Inflammatory macrophage treated with lipopolysaccharide for 4 hours (primary cell): ENCODE measurements around the gene PPP2R5C.
"Not testable (repeated sequence)": the region's sequence is repeated elsewhere in the genome, so short reads cannot be mapped to it uniquely, and the experiment has no call there.

ENCODE experiments used
- DNase-seq: peaks from one replicate; pipeline ENCODE4 v3.0.0-alpha.2; 2020

The PPP2R5C gene

DNA sequence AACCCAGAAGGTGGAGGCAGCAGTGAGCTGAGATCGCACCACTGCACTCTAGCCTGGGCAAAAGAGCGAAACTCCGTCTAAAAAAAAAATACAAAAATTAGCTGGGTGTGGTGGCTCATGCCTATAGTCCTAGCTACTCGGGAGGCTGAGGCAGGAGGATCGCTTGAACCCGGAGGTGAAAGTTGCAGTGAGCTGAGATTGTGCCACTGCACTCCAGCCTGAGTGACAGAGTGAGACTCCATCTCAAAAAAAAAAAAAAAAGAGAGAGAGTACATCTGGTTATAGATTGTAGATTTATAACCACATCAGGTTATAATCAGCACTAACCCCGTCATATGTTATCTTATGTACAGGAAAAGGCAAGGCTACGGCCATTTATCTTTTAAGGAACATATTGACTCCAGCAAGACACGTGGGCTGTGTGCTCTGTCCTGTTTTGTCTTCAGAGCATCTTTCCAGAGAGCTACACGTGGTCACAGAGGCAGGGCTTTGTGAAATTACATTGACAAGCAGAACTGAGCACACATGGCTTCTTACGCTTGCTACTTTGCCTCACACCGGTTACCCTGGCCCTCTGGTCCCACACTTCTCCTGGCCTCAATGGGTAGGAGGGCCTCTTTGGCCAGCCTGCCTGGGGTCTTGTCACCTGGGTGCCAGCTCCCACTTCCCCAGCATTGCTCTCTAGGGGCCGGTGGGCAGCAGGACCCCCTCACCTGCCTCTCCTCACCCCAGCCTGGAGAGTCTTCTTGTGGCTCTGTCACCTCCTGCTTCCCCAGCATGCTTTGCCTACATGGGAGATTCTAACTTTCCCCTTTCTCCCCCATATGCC, 196.1 kb downstream of the PPP2R5C start:
- no peak for DNase-seq

DNA sequence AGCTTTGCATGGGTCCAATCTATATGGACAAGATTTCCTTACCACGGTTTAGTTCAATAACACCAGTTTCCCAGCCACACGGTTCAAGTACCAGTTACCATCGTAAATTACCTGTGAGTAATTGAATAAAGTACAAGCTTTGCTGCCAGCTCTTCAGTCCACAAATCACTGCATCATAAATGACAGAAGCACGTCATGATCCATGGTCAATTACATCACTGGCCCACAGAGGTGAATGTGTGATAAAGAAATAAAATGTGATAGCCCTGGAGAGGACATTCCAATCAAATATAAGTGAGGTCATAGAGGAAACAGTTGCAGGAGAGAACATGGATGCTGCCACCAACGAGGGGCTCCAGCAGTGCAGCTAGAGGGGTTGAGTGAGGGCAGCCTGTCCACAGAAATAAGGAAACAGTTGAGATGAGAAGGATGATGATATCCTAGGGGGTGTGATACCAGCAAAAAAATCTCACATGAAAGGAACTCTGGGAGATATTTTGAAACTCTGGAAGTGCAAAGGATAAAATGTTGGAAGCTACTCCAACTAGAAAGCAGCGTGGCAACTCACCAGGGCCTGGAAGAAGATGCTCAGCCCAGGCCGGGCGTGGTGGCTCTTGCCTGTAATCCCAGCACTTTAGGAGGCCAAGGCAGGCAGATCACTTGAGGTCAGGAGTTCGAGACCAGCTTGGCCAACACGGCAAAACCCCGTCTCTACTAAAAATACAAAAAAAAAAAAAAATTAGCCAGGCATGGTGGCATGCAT, 197.1 kb downstream of the PPP2R5C start:
- no peak for DNase-seq

DNA sequence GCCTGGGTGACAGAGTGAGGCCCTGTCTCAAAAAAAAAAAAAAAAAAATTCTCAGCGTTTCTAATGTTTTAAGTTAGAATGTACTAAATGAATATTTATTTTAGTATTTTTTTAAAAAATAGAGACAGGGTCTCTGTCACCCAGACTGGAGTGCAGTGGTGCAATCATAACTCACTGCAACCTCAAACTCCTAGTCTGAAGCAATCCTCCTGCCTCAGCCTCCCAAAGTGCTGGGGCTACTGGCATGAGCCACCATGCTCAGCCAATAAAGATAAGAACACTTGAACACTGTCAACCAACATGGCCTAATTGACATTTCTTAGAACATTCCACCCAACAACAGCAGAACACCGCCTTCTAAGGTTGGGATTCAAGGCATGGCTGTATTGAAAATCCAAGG, 197.8 kb downstream of the PPP2R5C start:
- no peak for DNase-seq

DNA sequence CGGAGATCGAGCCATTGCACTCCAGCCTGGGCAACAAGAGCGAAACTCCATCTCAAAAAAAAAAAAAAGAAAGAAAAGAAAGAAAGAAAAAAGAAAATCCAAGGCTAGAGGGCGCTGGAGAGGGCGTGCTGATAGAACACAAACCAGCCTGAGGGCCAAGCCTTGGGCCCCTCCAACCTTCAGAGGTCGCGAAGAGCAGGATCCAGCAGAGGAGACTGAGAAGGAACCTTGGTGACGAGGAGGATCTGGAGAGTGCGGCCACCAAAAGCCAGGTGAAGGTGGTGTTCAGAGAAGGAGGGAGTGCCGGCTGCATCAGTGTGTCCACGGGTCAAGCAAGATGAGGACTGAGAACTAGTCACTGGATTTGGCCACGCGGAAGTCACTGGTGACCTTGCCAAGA, 198.7 kb downstream of the PPP2R5C start:
- peak; percentile 41 for DNase-seq

DNA sequence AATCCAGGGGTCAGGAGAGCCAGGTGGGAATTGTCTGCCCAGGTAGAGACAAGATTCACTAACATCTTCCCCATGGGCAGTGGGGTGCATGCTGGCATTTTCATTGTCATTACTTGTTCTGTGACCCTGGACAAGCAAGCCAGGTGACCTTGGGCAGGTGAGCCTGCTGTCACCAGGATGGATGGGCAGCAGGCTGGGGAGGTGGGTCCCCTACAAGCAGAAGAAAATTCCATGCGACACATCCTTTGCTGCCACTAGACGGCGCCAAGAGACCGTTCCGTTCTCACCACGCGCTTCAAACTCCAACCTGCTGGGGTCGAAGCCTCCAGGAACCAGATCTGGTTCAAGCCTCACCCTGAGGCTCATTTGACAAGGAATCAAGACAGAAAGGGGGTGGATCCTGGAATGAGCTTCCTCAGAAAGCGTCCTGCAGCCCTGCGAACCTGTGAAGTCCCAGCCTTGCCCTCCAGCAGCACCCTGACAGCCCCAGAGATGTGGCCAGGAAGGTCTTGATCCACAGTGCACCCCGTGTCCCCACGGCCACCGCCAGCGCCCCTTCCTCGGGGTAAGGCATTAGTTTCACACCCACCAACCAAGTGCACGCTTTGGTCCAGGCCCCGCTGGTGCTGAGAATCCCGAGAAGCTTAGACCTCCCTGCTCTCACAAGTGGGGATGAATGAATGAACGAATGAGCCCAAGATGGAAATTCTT, 199.7 kb downstream of the PPP2R5C start:
- DNase-seq = peak; percentile 80

DNA sequence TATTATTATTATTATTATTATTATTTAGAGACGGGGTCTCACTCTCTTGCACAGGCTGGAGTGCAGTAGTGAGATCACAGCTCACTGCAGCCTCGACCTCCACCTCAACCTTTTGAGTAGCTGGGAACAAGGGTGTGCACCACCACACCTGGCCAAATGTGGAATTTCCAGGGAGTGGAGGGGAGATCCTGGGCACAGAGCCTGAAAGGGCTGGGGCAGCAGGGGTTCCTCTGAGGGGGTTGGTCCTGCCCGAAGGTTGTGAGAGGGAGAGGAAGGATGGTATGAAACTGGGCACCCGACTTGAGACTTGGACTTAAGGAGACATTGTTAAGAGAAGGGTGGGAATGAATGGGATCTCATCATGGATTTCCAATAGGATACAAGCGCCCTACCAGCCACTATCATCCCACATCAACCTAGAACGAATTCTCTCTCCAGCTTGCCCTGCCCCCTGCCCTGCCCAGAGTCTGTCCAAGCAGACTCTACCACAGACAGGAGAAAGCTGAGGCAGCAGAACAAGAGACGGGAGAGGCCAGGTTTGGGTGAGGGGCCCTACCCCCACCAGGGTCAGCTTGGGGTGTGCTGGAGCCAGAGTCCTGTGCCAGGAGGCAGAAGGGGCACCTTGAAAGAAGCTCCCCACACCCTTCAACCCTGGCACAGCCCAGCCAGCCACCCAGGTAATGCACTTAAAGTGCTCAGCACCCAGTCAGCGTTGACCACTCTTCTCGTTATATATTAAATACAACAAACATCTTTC, 200.4 kb downstream of the PPP2R5C start:
- no peak for DNase-seq

DNA sequence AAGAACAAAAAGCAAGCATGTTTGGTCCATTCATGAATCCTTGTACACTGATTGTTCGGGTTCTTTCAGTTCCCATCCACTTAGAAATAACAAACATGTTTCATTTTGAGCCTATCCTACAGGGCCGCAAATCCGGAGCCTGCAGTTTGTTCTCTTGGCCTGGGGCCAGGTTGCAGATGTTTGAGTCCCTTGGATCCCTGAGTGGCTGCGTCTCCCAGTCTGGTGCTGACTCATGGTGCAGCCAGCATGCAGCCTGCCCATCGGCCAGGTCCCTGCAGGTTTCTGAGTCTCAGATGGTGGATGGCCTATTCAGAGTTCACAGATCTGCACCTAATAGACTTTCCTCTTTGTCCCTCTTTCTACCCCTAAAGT, 201.0 kb downstream of the PPP2R5C start:
- DNase-seq = no peak

DNA sequence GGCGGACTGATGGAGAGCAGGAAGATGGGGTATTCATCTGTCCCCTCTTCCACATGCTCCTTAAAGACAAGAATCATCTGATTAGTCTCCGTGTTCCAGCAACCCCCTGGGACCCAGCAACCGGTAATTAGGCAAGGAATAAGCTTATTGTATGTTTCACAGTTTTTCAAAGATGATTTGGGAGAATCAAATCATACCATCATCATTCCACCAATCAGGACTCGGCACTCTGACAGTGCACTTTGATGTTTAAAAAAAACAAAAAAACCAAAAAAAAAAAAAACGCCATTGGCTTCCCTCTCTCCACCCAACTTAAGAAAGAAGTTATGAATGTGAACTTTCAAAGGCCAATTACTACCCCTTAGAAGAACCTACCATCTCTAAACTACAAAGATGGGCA, 201.5 kb downstream of the PPP2R5C start:
- no peak for DNase-seq

DNA sequence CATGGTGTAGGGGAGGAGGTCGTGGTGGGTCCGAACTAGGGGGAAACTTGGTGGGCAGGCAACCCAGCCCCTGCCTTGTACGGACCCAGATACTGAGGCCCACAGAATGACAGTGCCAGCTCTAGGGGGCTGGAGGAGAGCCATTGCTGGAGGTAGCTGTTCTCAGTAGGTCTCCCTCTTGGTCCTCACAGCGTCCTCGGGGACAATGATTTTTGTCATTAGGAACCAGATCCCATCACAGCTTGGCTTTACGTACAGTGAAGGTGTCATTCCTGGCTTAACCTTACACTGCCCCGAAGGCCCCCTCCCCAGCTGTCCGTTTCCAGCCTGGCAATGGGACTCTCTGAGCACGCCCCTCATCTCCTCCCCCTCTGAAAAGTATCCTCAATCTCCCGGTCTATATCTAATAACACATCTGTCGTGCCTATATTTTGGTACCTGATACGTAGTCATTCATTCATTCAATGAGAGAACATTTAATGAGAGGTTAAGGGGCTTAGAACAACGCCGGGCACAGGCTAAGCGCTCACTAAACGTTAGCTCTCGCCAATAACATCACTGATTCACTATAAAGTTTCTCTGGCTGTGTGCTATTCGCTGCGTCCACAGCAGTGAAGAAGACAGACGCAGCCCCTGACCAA, 202.3 kb downstream of the PPP2R5C start:
- DNase-seq = no peak

DNA sequence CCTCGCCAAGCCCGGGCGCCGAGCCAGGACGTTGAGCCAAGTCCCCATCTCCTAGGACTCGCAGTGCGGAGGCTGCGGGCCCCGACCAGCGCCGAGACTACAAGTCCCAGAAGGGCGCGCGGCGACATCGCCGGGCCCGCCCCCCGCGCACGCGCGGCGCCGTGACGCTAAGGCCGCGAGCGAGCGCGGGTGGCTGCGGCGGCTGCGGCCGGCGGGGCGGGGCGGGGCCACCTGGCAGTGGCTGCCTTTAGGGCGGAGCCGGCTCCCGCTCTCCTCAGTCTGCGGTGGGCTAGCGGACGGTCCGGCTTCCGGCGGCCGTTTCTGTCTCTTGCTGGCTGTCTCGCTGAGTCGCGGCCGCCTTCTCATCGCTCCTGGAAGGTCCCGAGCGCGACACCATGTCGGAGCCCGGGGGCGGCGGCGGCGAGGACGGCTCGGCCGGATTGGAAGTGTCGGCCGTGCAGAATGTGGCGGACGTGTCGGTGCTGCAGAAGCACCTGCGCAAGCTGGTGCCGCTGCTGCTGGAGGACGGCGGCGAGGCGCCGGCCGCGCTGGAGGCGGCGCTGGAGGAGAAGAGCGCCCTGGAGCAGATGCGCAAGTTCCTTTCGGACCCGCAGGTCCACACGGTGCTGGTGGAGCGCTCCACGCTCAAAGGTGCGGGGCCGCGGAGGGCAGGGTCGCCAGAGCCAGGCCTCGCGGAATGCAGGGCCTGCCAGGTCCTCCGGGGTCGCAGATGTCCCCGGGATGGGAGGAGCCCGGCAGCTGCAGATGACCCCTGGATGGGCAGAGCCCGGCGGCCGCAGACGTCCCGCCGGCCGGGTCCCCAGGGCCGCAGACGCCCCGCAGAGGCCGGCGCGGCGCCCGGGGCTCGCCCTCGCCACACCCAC, 203.0 kb downstream of the PPP2R5C start, which contains the start of gene DYNC1H1:
DYNC1H1 (plus strand) TSS at position 277 of the 884 bp plus-strand sequence; CDS start at position 396, 119 bp downstream.
- peak; percentile 92 for DNase-seq

DNA sequence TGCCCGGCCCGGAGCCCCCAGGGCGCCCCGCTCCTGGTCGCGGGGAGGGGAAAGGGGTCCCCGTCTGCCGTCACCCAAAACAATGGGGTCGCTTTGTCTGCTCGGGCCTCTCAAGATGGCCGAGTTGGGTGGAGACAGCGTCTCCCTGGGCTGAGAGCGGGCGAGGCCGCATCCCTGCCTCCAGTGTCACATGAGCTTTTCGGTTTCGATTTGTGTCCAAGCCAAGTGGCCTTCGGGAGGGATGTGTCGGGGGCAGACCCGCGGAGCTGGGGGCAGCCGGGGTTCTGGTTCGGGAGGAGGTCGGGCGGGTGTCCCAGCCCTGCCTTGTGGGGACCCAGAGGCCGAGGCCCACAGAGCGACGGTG, 203.7 kb downstream of the PPP2R5C start:
- peak; percentile 90 for DNase-seq

DNA sequence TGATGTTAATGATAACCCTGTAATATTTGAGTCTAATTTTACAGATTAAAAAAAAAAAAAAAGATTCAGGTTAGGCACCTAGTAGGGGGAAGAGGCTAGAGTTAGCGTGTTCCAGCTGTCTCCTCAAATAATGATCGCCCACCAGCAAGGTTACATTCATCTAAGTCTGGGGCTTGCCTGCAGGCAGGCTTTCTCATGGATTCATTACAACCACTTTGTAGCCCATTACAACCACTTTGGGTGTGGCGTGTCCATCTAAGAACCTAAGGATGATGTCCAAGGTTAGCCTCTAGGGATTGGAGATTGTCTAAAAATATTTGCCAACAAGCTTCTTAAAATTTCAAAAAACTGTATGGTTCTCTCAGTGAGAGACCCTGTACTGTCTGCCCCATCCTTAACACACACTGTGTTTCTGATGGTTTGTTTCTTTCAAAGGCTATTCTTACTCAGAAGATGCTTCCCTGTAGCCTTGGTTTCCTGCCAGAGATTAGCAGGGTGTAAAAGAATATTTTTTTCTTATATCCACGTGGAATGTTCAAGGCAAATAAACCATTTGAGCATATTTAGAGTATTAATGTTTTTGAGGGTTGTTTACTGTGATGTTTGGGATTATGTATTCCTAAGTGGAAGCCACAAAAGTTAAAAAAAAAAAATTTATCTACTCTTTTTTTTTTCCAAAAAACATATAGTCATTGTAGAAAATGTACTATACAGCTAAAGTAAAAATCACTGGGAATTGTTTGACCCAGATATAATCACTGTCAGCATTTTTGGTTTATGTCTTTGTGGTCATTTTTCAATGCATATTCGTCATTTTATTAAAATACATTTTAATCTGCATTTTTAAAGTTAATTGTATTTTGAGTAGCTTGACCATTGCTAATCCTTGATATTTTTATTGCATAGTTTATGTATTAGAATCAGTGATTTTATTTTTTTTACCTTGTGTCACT, 204.5 kb downstream of the PPP2R5C start:
- DNase-seq = no peak

DNA sequence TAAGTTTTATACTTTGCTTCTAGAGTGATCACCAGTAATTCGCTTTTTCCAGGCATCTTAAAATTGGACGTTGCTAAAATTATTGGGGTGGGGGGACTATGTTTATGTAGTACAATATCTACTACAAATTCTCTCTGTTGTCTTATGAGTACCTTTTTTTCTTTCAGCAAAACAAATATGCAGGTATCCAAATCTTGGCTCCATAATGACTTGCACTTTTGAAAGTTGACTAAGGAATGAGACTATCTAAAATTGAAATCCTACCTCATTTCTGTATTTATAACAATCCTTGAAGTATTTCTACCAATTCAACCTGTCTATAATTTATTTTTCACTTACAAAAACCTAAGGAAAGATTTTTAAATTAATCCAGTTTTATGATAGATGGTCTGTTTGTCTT, 205.2 kb downstream of the PPP2R5C start:
- DNase-seq = no peak

DNA sequence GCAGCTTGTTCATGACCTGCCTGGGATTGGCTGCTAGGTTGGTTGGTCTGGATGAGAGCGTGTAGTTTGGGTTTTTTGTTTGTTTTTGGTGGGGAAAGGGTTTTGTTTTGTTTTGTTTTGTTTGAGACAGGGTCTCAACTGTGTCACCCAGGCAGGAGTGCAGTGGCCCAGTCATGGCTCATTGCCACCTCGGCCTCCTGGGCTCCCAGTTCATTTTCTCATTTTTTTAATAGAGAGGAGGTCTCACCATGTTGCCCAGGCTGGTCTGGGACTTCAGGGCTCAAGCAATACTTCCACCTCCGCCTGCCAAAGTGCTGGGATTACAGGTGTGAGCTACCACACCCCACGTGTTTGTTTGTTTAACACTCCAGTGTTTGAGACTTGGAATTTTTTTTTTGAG, 206.7 kb downstream of the PPP2R5C start:
- DNase-seq = no peak

DNA sequence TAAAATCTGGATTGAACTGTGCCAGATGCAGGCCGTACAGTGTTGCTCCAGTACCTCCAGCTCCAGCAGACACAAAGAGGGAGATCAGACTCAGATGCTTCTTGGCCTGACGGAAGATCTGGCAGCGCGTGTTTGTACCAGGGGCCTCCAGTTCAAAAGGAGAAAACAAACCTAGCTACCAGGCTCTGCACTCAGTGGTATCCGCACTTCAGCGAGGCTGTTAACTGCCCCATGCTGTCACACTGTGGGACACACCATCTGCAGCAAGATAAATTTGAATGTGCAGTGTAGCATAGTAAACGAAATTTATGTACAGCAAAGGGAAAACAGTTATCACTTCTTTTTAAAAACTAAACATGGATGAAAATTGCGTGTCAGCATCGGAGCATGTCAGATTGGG, 208.0 kb downstream of the PPP2R5C start:
- no peak for DNase-seq

DNA sequence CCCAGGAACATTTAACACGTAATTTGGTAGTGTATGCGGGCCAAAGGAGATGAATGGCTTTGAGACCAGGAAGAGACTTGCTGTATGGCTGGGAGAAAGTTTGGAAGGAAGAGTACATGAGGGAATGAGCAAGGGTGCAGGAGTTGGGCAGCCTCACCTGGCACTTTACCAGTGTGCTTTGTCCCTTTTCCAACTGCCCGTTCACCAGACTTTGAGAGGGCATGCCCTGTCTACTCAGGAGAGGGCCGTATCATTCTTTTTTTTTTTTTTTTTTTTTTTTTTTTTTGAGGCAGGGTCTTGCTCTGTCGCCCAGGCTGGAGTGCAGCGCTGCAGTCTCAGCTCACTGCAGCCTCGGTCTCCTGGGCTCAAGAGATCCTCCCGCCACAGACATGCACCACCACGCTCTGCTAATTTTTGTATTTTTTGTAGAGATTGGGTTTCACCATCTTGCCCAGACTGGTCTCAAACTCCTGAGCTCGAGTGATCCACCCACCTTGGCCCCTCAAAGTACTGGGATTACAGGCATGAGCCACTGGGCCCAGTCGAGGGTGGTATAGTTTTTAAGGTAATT, 209.4 kb downstream of the PPP2R5C start:
- no peak for DNase-seq

DNA sequence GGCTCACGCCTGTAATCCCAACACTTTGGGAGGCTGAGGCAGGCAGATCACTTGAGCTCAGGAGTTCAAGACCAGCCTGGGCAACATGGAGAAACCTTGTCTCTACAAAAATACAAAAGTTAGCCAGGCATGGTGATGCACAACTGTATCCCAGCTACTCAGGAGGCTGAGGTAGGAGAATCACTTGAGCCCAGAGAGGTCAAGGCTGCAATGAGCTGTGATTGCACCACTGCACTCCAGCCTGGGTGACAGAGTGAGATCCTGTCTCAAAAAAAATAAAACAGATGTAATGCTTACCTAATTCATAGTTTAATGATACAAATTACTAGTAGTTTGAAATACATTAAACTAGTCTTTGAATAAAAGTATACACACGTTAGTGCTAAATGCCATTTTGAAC, 209.9 kb downstream of the PPP2R5C start:
- not testable (repeated sequence) for DNase-seq

DNA sequence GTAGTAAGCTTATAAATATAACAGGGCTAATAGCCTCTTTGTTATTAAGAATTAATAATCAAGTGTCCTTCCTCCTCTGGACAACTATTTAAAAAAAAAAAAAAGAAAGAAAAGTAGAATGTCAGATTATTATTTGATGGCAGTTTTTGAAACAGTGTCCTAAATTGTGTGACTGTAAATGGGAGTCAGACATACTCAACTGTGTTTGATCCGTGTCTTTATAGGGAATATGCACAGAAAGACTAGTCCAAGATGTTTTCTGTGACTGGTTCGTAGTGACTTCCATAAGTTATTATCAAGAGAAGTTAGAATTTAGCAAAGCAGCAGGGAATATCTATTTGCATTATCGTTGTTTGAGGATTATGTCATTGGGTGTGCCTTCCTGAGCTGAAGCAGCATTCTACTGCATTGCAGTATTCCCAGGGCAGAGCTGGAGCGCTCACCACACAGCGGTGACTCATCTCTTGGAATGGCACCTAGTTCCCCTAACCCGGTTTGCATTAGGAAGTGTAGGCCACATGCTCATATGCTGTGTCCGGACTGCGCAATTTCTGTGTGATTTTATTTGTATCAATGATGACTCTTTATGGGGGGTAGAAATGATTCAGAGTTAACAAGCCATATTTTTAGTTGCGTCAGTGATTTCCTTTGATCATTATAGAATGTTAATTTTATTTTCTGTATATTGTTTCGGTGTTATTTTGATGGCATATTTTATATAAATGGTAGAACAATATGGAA, 210.8 kb downstream of the PPP2R5C start:
- peak; percentile 99 for DNase-seq

DNA sequence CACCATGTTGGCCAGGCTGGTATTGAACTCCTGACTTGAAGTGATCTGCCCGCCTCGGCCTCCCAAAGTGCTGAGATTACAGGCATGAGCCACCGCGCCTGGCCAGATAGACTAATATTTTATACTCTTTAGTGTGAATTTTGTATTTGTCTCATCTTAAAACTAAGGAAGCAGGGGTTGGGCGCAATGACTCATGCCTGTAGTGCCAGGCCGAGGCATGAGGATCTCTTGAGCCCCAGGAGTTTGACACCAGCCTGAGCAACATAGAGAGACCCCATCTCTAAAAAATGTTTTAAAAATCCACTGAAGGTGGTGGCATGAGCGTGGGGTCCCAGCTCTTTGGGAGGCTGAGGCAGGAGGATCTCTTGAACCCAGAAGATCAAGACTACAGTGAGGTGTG, 211.8 kb downstream of the PPP2R5C start:
- peak; percentile 22 for DNase-seq
